Activated B cell treated with CpG ODN at 0.5 μM for 24 hours (primary cell): ENCODE data around the gene ADAM19. TPM values are rescaled to one million over a fixed set of nuclear protein-coding genes. Genes with fewer than 3 reads are reported as not detected.
A peak's percentile ranks its signal among the peaks of the same experiment; 100 is the strongest.
"Not testable (repeated sequence)": the region's sequence is repeated elsewhere in the genome, so short reads cannot be mapped to it uniquely, and the experiment has no call there.

Experiments used
- ATAC-seq: fragments of 200-7000 bp; cut with Tn5 transposase; one replicate; pipeline ENCODE4 v1.10.0; 2021; ENCODE audit warnings: low read depth, mild to moderate bottlenecking, moderate library complexity
- CTCF ChIA-PET: fragments of 350-600 bp; sonication (Branson Sonifier 250); formaldehyde crosslinking; loops from one replicate; lab custom pipeline; 2021; ENCODE audit warnings: antibody characterized with exemption; lab: Charles Lee
- POLR2A ChIA-PET: fragments of 350-600 bp; sonication (Branson Sonifier 250); formaldehyde crosslinking; loops from one replicate; lab custom pipeline; 2021; ENCODE audit warnings: antibody characterized with exemption; lab: Charles Lee
- DNase-seq: peaks from one replicate; pipeline ENCODE4 v3.0.0; 2022
- H3K27ac Mint-ChIP-seq: one replicate; pipeline ENCODE4 v1.8.0; 2020; ENCODE audit warnings: mixed read lengths
- H3K27me3 Mint-ChIP-seq: one replicate; pipeline ENCODE4 v1.8.0; 2021; ENCODE audit warnings: mixed read lengths
- H3K36me3 Mint-ChIP-seq: one replicate; pipeline ENCODE4 v1.8.0; 2021; ENCODE audit warnings: low read depth, mixed read lengths
- H3K4me1 Mint-ChIP-seq: one replicate; pipeline ENCODE4 v1.8.0; 2021; ENCODE audit warnings: mixed read lengths
- H3K4me3 Mint-ChIP-seq: one replicate; pipeline ENCODE4 v1.8.0; 2020; ENCODE audit warnings: mild to moderate bottlenecking, mixed read lengths
- H3K9me3 Mint-ChIP-seq: one replicate; pipeline ENCODE4 v1.8.0; 2020; ENCODE audit warnings: mixed read lengths
- intact Hi-C: fragments of 100-400 bp; cut with micrococcal nuclease; formaldehyde crosslinking; loops from one replicate; pipeline ENCODE4 v1.15.1; 2024
- total RNA-seq: library from RNA; stranded (reverse); gene quantifications from 2 replicates; pipeline ENCODE4 v1.2.3, GENCODE V29; 2022
- TF ChIP-seq, protein P1 (sequence below): fragments of 200-600 bp; IDR thresholded peaks from one replicate; pipeline ENCODE4 v1.8.0; 2022; ENCODE audit warnings: antibody characterized with exemption, mild to moderate bottlenecking

The ADAM19 gene
- total RNA-seq, 1 donor from 2014 or later = 136 TPM

DNA sequence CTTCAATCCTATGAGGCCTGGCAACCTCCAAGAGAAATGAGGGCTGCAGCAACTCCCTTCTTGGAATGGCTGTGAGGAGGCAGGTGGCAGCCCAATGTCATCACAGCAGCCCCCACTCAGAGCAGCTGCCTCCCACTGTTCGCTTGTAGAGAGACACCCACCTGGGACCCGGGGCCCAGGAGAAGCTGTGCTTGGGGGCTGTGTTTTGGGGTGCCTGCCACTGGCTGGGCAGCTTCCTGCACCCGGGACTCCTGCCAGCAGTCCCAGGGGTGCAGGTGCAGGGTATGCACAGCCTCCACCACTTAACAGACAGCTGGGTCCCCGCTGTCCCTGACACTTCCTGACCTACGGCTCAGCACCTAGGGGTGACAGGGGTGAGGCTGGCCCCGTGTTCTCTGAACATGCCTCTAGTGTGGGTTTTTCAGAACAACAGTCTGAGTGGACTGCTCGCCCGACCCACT is 89.3 kb downstream of the ADAM19 start:
- Mint-ChIP-seq H3K4me1 (peaks cover 86% of the 10 kb centered on the region), H3K9me3 (no peaks in the 10 kb centered on the region), H3K36me3 (peaks cover 90% of the 10 kb centered on the region), H3K4me3 (peak overlapping the region; percentile 56), H3K27me3 (no peaks in the 10 kb centered on the region), H3K27ac (peak overlapping the region; percentile 95)
- DNase-seq = no peak
- POLR2A ChIA-PET = interaction anchor here (0.7 to 4.3 kb wide), 21 partner anchors 8 to 344 kb away, joined by 3 to 31 read pairs (median 6); partner anchors contain the start of genes ADAM19 and MED7
- TF ChIP-seq, protein P1, sequence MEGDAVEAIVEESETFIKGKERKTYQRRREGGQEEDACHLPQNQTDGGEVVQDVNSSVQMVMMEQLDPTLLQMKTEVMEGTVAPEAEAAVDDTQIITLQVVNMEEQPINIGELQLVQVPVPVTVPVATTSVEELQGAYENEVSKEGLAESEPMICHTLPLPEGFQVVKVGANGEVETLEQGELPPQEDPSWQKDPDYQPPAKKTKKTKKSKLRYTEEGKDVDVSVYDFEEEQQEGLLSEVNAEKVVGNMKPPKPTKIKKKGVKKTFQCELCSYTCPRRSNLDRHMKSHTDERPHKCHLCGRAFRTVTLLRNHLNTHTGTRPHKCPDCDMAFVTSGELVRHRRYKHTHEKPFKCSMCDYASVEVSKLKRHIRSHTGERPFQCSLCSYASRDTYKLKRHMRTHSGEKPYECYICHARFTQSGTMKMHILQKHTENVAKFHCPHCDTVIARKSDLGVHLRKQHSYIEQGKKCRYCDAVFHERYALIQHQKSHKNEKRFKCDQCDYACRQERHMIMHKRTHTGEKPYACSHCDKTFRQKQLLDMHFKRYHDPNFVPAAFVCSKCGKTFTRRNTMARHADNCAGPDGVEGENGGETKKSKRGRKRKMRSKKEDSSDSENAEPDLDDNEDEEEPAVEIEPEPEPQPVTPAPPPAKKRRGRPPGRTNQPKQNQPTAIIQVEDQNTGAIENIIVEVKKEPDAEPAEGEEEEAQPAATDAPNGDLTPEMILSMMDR = no peak
- peak; percentile 33 for ATAC-seq
- CTCF ChIA-PET = interaction anchor here (0.6 to 2.6 kb wide), 9 partner anchors 9 to 232 kb away, joined by 3 to 12 read pairs (median 4); partner anchors contain the start of gene NIPAL4
- intact Hi-C loops = loop anchor here (2.0 to 5.0 kb wide), 6 partner anchors 36 to 245 kb away; partner anchors contain the start of gene THG1L

DNA sequence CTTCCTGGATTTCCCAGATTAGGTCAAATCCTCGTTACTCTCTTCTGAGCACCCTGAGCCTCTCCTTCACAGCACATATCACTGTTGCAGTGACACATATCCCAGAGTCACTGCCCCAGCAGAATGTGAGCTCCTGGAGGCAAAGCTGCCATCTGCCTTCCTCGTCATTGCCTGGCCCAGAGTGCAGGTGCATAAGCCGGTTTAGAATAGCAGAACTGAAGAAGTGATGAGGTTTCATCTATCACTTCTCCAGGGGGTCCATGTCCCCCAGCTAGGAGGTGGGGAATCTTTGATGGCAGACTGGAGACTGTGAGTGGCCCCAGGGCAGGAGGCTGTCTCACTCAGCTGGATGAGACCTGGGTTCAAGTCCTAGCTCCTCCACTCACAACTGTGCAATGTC is 89.8 kb downstream of the ADAM19 start:
- Mint-ChIP-seq H3K27ac (peak overlapping the region; percentile 95), H3K9me3 (no peaks in the 10 kb centered on the region), H3K36me3 (peaks cover 90% of the 10 kb centered on the region), H3K27me3 (no peaks in the 10 kb centered on the region), H3K4me1 (peaks cover 88% of the 10 kb centered on the region), H3K4me3 (peak overlapping the region; percentile 72)
- TF ChIP-seq, protein P1 = no peak
- ATAC-seq (peak; percentile 47), DNase-seq (no peak)
- intact Hi-C loops = loop anchor here (2.0 to 5.0 kb wide), 7 partner anchors 36 to 257 kb away; partner anchors contain the start of genes LSM11 and THG1L
- ChIA-PET CTCF (interaction anchor here (0.6 to 2.6 kb wide), 13 partner anchors 9 to 233 kb away, joined by 3 to 12 read pairs (median 3); partner anchors contain the start of gene NIPAL4), POLR2A (interaction anchor here (0.7 to 4.3 kb wide), 24 partner anchors 8 to 343 kb away, joined by 3 to 31 read pairs (median 5); partner anchors contain the start of genes ADAM19, MED7 and NIPAL4)

DNA sequence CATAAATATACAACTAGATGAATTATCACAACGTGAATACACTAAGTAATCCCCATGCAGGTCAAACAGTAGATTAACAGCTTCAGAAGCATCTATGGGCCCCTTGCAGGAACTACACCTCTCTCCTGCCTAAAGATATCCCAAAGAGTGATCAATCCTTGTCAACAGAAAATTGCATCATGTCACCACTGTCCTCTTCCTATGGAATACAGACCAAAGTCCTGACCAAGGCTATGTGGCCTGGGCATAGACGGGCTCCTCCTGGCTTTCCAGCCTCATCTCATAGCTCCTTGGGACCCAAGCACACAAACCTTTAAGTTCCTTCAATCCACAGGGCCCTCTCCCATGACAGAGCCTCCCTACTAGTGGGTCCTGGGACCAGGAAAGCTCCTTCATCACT is 90.2 kb downstream of the ADAM19 start:
- POLR2A ChIA-PET = interaction anchor here (0.7 to 4.3 kb wide), 23 partner anchors 9 to 343 kb away, joined by 3 to 31 read pairs (median 5); partner anchors contain the start of genes ADAM19, MED7 and NIPAL4
- H3K4me1 Mint-ChIP-seq = peaks cover 93% of the 10 kb centered on the region

DNA sequence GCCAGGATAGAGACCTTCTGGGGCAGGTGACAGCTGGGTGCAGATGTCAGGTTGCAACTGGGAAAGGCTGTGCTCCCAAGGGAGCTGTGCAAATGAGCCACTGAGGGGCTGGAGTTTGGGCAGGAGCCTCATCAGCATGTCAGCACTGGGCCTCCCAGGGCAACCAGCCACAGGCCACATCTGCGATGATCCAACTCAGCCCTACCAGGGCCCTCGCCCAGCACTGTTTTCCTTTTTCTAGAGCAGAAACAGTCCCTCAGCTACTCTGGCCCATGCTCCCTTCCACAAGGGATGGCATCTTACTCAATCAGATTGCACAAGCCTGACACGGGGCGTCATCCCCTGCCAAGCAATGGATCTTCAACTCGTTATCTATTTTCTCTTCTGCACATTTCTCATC is 90.8 kb downstream of the ADAM19 start:
- ATAC-seq (no peak), DNase-seq (no peak)
- H3K4me3 Mint-ChIP-seq = peak overlapping the region; percentile 2
- ChIA-PET CTCF (interaction anchor here (1.0 to 2.6 kb wide), 8 partner anchors 8 to 258 kb away, joined by 3 to 12 read pairs (median 4); no protein-coding TSS in a partner anchor), POLR2A (interaction anchor here (0.9 to 4.3 kb wide), 14 partner anchors 14 to 245 kb away, joined by 3 to 31 read pairs (median 6); partner anchors contain the start of genes ADAM19 and NIPAL4)
- TF ChIP-seq, protein P1 = no peak
- no peaks in the 10 kb centered on the region for H3K27me3 Mint-ChIP-seq
- intact Hi-C loops = loop anchor here (2.0 to 5.0 kb wide), 2 partner anchors 38 to 258 kb away; partner anchors contain the start of gene LSM11
- peak overlapping the region; percentile 95 for H3K27ac Mint-ChIP-seq
- H3K9me3 Mint-ChIP-seq = no peaks in the 10 kb centered on the region
- H3K36me3 Mint-ChIP-seq = peaks cover 93% of the 10 kb centered on the region
- H3K4me1 Mint-ChIP-seq = peaks cover 94% of the 10 kb centered on the region

More for the DNA sequence above, 90.2 kb downstream of the ADAM19 start:
- peak overlapping the region; percentile 95 for H3K27ac Mint-ChIP-seq
- ATAC-seq (no peak), DNase-seq (no peak)
- TF ChIP-seq, protein P1 = no peak
- no peaks in the 10 kb centered on the region for H3K9me3 Mint-ChIP-seq
- no peaks in the 10 kb centered on the region for H3K27me3 Mint-ChIP-seq
- CTCF ChIA-PET = interaction anchor here (0.7 to 2.6 kb wide), 12 partner anchors 8 to 233 kb away, joined by 3 to 12 read pairs (median 3); partner anchors contain the start of gene NIPAL4
- intact Hi-C loops = loop anchor here (2.0 to 5.0 kb wide), 2 partner anchors 37 to 257 kb away; partner anchors contain the start of gene LSM11
- H3K4me3 Mint-ChIP-seq = peak overlapping the region; percentile 72
- H3K36me3 Mint-ChIP-seq = peaks cover 92% of the 10 kb centered on the region

DNA sequence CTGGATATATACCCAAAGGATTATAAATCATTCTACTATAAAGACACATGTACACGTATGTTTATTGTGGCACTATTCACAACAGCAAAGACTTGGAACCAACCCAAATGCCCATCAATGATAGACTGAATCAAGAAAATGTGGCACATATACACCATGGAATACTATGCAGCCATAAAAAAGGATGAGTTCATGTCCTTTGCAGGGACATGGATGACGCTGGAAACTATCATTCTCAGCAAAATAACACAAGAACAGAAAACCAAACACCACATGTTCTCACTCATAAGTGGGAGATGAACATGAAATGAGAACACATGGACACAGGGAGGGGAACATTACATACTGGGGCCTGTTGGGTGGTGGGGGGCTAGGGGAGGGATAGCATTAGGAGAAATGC is 92.9 kb downstream of the ADAM19 start:
- Mint-ChIP-seq H3K27ac (peak overlapping the region; percentile 95), H3K4me1 (peaks cover 96% of the 10 kb centered on the region), H3K36me3 (peaks cover 94% of the 10 kb centered on the region)
- DNase-seq, CTCF ChIA-PET, intact Hi-C loops, H3K4me3 Mint-ChIP-seq, ATAC-seq, H3K9me3 Mint-ChIP-seq, H3K27me3 Mint-ChIP-seq: not testable (repeated sequence)
- POLR2A ChIA-PET = interaction anchor here (0.8 kb wide), 1 partner anchor 186 kb away, joined by 6 read pairs; no protein-coding TSS in a partner anchor
